HG02623 (cell line): Measurements from ENCODE around the gene HACD4.
"Not testable (repeated sequence)": the region's sequence is repeated elsewhere in the genome, so short reads cannot be mapped to it uniquely, and the experiment has no call there.

ENCODE experiments used
- ATAC-seq: cut with Tn5 transposase; IDR thresholded peaks from one replicate; pipeline ENCODE4 v1.9.1; 2021; ENCODE audit warnings: moderate library complexity; ENCODE audit not compliant: unreplicated experiment

HACD4 gene

DNA sequence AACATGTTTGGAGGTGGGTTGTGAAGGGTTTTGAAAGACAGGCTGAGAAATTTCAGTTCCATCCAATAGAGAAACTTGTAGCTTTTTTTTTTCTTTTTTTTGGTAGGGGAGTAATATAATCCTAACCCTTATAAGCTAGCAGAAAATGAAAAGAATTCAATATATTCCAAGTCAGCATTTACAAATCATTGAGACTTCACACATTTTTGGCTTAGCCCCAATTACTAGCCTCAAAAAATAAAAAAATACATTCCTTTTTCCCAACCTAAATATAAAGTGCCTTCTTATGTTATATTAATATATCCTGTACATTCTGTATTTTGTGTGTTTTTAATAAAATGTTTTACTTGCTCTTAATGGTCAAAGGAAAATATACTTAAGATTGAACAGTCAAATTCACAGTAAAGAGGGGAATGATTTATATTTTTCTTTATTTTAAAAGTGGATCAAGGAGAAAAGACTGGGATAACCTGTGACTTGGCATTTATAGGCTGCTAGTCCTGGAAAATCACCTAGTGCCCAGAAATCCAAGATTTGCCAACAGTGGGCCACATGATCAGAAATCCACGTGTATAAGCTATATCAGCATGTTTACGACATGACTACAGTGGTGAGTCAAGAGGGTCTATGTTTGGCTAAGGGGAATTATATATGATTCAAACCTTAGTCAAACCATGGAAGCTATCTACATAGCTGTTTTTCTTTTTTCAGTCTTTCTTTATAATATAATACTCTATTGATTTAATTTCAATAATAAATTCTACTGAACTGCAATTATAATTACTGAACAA, 14.5 kb downstream of the HACD4 start:
- ATAC-seq, result no peak

GRCh38 chr9:21015995-21016394, 15.4 kb downstream of the HACD4 start:
- no peak for ATAC-seq

- ATAC-seq, result no peak
Observed at GRCh38 chr9:21015129-21015815, 16.2 kb downstream of the HACD4 start.

GRCh38 chr9:21002040-21002439, 29.4 kb downstream of the HACD4 start:
- no peak for ATAC-seq

DNA sequence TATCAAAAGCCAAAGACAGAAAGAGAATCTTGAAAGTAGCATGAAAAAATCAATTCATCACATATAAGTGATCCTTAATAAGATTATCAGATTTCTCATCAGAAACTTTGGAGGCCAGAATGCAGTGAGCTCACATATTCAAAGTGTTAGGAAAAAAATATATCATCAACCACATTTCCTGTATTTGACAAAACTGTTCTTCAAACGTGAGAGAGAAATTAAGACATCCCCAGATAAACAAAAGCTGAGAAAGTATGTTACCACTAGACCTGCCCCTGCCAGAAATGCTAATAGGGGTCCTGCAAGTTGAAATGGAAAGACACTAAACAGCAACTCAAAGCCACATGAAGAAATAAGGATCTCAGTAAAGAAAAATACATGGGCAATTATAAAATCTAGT, 29.9 kb downstream of the HACD4 start:
- ATAC-seq, result no peak

- peak; percentile 76 for ATAC-seq
Observed at GRCh38 chr9:20997503-20998076, 33.9 kb downstream of the HACD4 start.

DNA sequence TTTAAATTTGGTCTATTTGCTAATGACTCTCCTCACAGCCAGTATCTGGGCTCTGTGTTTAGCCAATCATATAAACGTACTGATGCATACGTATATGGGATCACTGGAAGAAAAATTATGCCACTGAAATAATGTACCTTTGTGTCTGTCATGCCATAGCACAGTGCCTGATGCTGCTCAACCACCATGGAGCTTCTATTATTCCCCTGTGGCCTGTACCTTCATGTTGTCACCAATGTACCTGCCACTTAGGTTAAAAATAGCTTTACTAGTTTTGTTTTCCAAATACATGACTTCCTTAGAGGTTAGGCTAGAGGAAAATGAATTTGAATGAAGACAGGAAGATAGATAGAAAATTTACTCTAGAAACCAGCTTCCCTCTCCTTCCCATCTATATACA, 34.6 kb downstream of the HACD4 start:
- peak; percentile 59 for ATAC-seq

DNA sequence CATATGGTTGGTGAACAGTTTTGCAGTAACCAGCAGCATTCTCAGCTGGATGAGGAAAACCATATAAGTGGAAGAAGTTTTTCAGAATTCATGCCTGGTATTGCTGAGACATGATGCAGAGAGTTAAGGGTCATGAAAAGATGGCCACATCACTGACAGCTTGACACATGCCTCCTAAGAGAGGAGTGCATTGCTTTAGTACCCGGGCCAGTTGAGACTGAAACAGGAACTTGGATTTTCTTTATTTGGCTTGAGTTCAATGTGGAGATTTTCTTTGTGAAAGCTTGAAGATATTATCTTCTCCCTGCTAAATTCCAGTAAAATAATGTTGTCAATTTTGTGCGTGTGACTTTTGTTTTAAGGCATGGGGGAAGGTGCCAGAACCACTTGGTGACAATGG, 35.8 kb downstream of the HACD4 start:
- ATAC-seq, result no peak

DNA sequence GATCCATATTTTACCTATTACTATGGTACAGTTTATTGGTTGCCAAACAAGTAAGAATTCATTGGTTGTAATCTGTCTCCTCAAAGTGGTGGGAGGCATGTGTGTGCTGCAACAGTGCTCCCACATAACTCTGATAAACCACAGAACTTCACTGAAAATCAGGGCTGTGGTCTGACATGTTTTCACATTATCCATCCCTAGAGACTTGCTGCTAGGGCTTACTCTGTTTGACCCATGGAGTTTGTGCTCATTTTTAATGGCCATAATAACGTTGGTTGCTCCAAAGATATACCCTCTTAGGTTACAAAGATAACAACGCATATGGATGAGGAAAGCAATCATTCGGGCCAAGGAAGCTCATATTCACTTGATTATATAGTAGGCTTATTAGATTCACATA, 37.0 kb downstream of the HACD4 start:
- no peak for ATAC-seq

DNA sequence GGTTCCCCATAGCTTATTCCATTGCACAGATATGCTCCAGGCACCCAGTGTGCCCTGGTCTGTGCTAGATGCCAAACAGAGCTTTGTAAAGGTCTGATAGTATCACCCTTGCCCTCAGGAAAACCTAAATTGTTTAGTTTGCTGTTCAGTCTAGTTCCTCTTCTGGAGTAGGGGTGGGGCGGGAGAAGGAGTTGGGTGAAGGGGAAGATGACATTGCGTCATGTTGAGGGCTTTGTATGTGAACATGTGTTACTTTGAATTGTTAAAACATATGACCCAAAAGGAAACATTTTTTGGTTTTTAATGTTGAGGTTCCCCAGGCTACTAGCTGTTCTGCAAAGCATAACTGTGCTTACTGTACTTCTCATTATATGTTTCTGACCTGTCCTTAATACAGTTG, 40.6 kb downstream of the HACD4 start:
- ATAC-seq, result no peak

GRCh38 chr9:20989923-20990341, 41.5 kb downstream of the HACD4 start:
- no peak for ATAC-seq

- no peak for ATAC-seq
Observed at GRCh38 chr9:20988671-20989315, 42.6 kb downstream of the HACD4 start.

DNA sequence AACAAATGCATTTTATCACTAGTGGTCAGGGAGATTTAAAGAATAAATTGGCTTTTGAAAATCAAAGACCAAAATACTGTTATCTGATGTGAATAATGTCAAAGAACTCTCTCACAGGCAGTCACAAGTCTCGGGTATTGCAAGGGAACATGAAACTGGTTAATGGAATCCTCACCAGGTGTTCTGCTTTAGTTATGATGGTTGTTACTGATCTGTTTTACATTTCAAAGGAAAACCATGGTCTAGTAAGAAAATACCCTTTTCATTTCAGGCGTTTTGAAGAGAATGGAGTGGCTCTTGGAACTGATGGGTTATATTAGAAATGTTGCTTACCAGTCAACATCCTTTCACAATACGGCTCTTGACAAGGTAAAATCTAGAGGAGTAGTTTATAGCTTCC, 43.4 kb downstream of the HACD4 start:
- no peak for ATAC-seq

DNA sequence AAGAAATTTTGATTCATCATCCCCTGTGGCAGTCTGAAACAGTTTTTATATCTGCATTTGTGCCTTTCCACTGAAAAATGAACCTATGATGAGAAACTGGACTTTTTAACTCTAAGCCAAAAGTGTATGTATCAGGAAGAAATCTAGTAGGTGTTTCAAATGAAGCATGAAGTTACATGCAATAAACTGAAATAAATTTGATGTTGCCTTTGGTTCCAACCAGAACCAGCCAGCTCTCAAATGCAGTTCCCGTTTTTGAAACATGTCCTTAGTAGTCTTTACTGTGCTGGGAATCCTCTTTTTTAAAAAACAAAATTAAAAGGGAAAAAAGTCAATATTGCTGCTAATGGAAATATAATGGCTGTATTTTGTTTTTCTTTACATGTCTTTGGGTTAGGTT, 43.9 kb downstream of the HACD4 start:
- no peak for ATAC-seq

GRCh38 chr9:20985851-20986600, 45.4 kb downstream of the HACD4 start:
- ATAC-seq, result no peak

DNA sequence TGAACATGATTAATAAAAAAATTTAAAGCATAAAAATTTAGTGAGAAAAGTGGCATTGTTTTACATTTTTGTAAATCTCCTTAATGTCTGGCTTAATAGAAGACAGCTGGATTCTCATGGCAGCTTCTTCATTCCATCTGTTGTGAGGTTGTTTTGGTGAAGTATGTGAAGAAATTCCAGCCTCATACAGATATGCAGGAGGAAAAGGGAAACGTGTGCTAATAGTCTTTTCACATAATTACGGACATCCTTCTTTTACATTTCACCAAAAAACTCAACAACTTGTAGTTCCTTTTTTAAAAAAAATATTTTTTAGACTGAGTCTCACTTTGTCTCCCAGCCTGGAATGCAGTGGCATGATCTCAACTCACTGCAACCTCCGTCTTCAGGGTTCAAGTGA, 46.9 kb downstream of the HACD4 start:
- no peak for ATAC-seq

- no peak for ATAC-seq
Observed at GRCh38 chr9:20981486-20981885, 50.0 kb downstream of the HACD4 start.

- ATAC-seq, result peak; percentile 57
Observed at GRCh38 chr9:20980832-20981455, 50.5 kb downstream of the HACD4 start.

DNA sequence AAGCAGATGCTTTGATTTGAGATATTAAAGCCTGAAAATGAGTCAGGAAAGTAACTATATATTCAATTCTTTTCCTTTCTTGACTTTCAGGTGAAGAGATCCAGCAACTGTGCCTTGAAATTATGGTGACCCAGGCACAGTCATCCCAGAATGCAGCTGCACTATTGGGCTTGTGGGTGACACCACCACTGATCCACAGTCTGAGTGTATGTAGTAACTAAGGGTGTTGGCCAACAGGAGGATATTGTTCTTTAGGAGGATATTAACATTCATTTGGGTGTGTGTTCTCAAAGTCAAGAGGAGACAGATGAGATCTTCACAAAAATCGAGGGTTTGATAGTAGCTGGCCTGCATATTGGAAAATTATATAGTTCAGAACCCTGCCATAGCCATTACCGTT, 53.2 kb downstream of the HACD4 start:
- ATAC-seq, result no peak

GRCh38 chr9:20974191-20974938, 57.1 kb downstream of the HACD4 start:
- not testable (repeated sequence) for ATAC-seq
